Astrocyte (in vitro differentiated cells and primary cell): ENCODE measurements around the gene CHST9. TPM values are rescaled to one million over a fixed set of nuclear protein-coding genes. Genes with fewer than 3 reads are reported as not detected.

Experiments used
- DNase-seq: peaks from one replicate; pipeline ENCODE4 v3.0.0-alpha.2; 2010; ENCODE audit warnings: low read depth
- FAIRE-seq: peaks from 2 replicates; lab custom pipeline; 2011; peaks lifted over from hg19 to GRCh38; lab: Jason Lieb, UNC
- H2AFZ ChIP-seq: 2 replicates; pipeline ENCODE4 v1.6.0; 2012; ENCODE audit warnings: low read depth, low read length, inconsistent platforms
- H3K27ac ChIP-seq: 2 replicates; pipeline ENCODE4 v1.5.1; 2011; ENCODE audit warnings: low read depth, low read length, inconsistent platforms
- H3K27me3 ChIP-seq: 2 replicates; pipeline ENCODE4 v1.6.0; 2011; ENCODE audit warnings: low read length, inconsistent platforms; ENCODE audit not compliant: insufficient read depth
- H3K36me3 ChIP-seq: 2 replicates; pipeline ENCODE4 v1.5.1; 2011; ENCODE audit warnings: low read length, inconsistent platforms; ENCODE audit not compliant: insufficient read depth
- H3K4me1 ChIP-seq: 2 replicates; pipeline ENCODE4 v1.5.1; 2011; ENCODE audit warnings: low read length, inconsistent platforms; ENCODE audit not compliant: insufficient read depth
- H3K4me2 ChIP-seq: 2 replicates; pipeline ENCODE4 v1.6.0; 2012; ENCODE audit warnings: low read length, inconsistent platforms
- H3K4me3 ChIP-seq: 2 replicates; pipeline ENCODE4 v1.5.1; 2011; ENCODE audit warnings: low read depth, mild to moderate bottlenecking, low read length, inconsistent platforms; ENCODE audit not compliant: insufficient read depth
- H3K79me2 ChIP-seq: 2 replicates; pipeline ENCODE4 v1.6.0; 2012; ENCODE audit warnings: mild to moderate bottlenecking, low read length, inconsistent platforms; ENCODE audit not compliant: insufficient read depth
- H3K9ac ChIP-seq: 2 replicates; pipeline ENCODE4 v1.6.0; 2012; ENCODE audit warnings: mild to moderate bottlenecking, low read length, inconsistent platforms
- H3K9me3 ChIP-seq: 2 replicates; pipeline ENCODE4 v1.5.1; 2012; ENCODE audit warnings: low read depth, mild to moderate bottlenecking, low read length, inconsistent platforms; ENCODE audit not compliant: insufficient read depth
- H4K20me1 ChIP-seq: 2 replicates; pipeline ENCODE4 v1.6.0; 2012; ENCODE audit warnings: low read length, inconsistent platforms; ENCODE audit not compliant: insufficient read depth
- H3K27ac Mint-ChIP-seq: one replicate; pipeline ENCODE4 v1.8.0; 2021; ENCODE audit warnings: mild to moderate bottlenecking, mixed read lengths; ENCODE audit not compliant: unreplicated experiment
- H3K27me3 Mint-ChIP-seq: one replicate; pipeline ENCODE4 v1.8.0; 2021; ENCODE audit warnings: low read depth, mixed read lengths; ENCODE audit not compliant: unreplicated experiment
- H3K36me3 Mint-ChIP-seq: one replicate; pipeline ENCODE4 v1.8.0; 2021; ENCODE audit warnings: low read depth, mixed read lengths; ENCODE audit not compliant: unreplicated experiment
- H3K4me1 Mint-ChIP-seq: one replicate; pipeline ENCODE4 v1.8.0; 2021; ENCODE audit warnings: low read depth, mixed read lengths; ENCODE audit not compliant: unreplicated experiment
- H3K4me3 Mint-ChIP-seq: one replicate; pipeline ENCODE4 v1.8.0; 2021; ENCODE audit warnings: mild to moderate bottlenecking, moderate library complexity, mixed read lengths; ENCODE audit not compliant: unreplicated experiment
- H3K9me3 Mint-ChIP-seq: one replicate; pipeline ENCODE4 v1.8.0; 2021; ENCODE audit warnings: mild to moderate bottlenecking, mixed read lengths; ENCODE audit not compliant: unreplicated experiment
- CTCF ChIP-seq: IDR thresholded peaks from 2 replicates; pipeline ENCODE4 v1.5.1; 2011; ENCODE audit warnings: low read depth, mild to moderate bottlenecking, inconsistent platforms, low read length, moderate library complexity; ENCODE audit not compliant: insufficient read depth
- EZH2 ChIP-seq: IDR thresholded peaks from 2 replicates; pipeline ENCODE4 v1.6.1; 2012; ENCODE audit warnings: mild to moderate bottlenecking, low read length, inconsistent platforms; ENCODE audit not compliant: insufficient read depth
- total RNA-seq: library from RNA; stranded (reverse); gene quantifications from 2 replicates; pipeline ENCODE4 v1.2.1, GENCODE V29; 2021

The CHST9 gene
- total RNA-seq, 1 donor from 2014 or later = 1.3 TPM

- FAIRE-seq = no peak
- H2AFZ ChIP-seq = no peak overlapping the region
- Mint-ChIP-seq H3K4me3 (no peak overlapping the region), H3K4me1 (peaks cover 4% of the 10 kb centered on the region), H3K27ac (no peak overlapping the region), H3K9me3 (no peaks in the 10 kb centered on the region), H3K36me3 (no peaks in the 10 kb centered on the region), H3K27me3 (no peaks in the 10 kb centered on the region)
- no peak overlapping the region for H3K9ac ChIP-seq
- no peak for DNase-seq
- H3K27ac ChIP-seq = no peak overlapping the region
- no peaks in the 10 kb centered on the region for H4K20me1 ChIP-seq
- no peaks in the 10 kb centered on the region for H3K79me2 ChIP-seq
- H3K36me3 ChIP-seq = no peaks in the 10 kb centered on the region
- TF ChIP-seq CTCF = no peak
- no peak for TF ChIP-seq EZH2
- no peaks in the 10 kb centered on the region for H3K9me3 ChIP-seq
- H3K27me3 ChIP-seq = no peaks in the 10 kb centered on the region
- H3K4me2 ChIP-seq = no peak overlapping the region
- H3K4me3 ChIP-seq = no peak overlapping the region
- H3K4me1 ChIP-seq = no peaks in the 10 kb centered on the region
These were observed 175.8 kb downstream of the CHST9 start for GRCh38 chr18:27009293-27009692.

- Histone ChIP-seq H3K4me3 (no peak overlapping the region), H3K36me3 (no peaks in the 10 kb centered on the region), H3K9ac (no peak overlapping the region), H3K9me3 (no peaks in the 10 kb centered on the region), H3K79me2 (no peaks in the 10 kb centered on the region), H4K20me1 (no peaks in the 10 kb centered on the region), H3K27ac (no peak overlapping the region), H3K4me2 (no peak overlapping the region), H3K27me3 (no peaks in the 10 kb centered on the region), H3K4me1 (no peaks in the 10 kb centered on the region), H2AFZ (no peak overlapping the region)
- no peaks in the 10 kb centered on the region for H3K36me3 Mint-ChIP-seq
- DNase-seq (no peak), FAIRE-seq (no peak)
- H3K27ac Mint-ChIP-seq = no peak overlapping the region
- TF ChIP-seq CTCF (no peak), EZH2 (no peak)
- no peaks in the 10 kb centered on the region for H3K9me3 Mint-ChIP-seq
- no peaks in the 10 kb centered on the region for H3K27me3 Mint-ChIP-seq
- H3K4me1 Mint-ChIP-seq = peaks cover 4% of the 10 kb centered on the region
- no peak overlapping the region for H3K4me3 Mint-ChIP-seq
These were observed 176.5 kb downstream of the CHST9 start for GRCh38 chr18:27008575-27008974.

- Histone ChIP-seq H3K9ac (no peak overlapping the region), H3K36me3 (no peaks in the 10 kb centered on the region), H3K27me3 (no peaks in the 10 kb centered on the region), H3K4me2 (no peak overlapping the region), H4K20me1 (no peaks in the 10 kb centered on the region), H3K9me3 (no peaks in the 10 kb centered on the region), H3K79me2 (no peaks in the 10 kb centered on the region), H2AFZ (no peak overlapping the region), H3K4me1 (no peaks in the 10 kb centered on the region), H3K27ac (no peak overlapping the region), H3K4me3 (no peak overlapping the region)
- Mint-ChIP-seq H3K4me3 (no peak overlapping the region), H3K27ac (no peak overlapping the region), H3K9me3 (no peaks in the 10 kb centered on the region), H3K36me3 (no peaks in the 10 kb centered on the region), H3K27me3 (no peaks in the 10 kb centered on the region), H3K4me1 (peaks cover 4% of the 10 kb centered on the region)
- no peak for FAIRE-seq
- TF ChIP-seq CTCF = no peak
- TF ChIP-seq EZH2 = no peak
- no peak for DNase-seq
These were observed 177.2 kb downstream of the CHST9 start for GRCh38 chr18:27007880-27008279.
